ENCODE results near the gene TOMM7.
A peak's percentile ranks its signal among the peaks of the same experiment; 100 is the strongest.

The TOMM7 gene

DNA sequence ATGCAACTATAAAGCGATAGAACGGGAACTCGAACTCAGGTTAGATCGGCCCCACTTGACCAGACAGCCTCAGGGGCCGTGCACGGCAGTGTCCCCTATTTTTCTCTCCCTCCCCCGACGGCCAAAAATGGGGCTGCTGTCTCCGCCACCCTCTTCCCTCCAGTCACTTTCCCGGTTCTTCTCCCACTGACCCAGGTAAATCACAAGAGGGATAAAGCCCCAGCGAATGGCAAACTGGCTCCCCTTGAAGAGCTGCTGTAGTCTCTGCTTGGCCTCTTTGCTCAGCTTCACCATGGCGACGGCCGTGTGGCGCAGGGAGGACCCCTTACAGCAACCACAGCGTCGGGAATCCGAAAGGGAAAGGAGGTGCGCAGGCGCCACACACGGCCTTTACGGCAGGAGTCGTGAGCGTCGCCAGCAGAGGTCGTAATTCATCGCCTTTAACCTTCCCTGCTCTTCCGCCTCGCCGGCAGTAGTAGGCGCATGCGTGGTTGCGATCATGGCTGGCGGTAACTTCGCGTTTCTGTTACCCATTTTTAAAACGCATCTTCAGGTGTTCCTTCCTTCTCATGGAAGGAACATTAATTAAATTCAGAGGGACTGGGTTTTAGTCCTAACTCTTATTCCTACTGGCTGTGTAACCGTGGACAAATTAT is at the start of gene TOMM7:
TSS of gene TOMM7 (minus strand) at position 364 of the 656 bp plus-strand sequence. CDS start at position 294, 70 bp downstream.
- DNase-seq = peak; percentile 93

DNA sequence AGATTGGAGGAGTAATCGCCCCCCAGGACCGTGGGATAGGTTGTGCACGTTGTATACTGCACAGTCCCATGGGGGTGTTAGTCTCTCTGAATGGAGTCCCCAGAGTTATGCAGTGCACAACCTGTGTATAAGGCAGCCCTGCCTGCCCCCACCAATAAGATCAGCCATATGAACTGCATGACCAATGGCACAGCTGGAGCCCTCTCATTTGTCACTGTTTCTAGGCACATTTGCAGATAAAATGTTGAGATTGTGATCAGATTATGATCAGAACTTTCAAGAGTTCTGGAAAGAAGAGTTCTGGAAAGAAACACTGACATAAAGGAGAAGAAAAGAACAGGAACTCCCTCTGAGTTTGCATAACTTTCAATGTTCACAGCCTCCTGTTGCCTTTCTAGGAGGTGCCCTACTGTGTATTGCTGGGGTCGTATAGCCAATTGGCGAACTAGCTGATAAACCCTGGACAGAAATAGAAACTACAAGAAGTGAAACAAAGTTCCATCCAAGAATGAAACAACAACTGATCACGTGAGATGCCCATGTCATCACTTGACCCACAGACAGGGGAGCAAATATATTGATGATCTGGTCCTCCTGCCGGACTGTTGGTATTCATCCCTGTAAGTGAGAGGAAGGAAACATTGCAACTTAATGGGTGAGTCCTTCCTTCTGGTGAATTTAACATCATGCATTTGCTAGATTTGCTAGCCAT is 49.6 kb upstream of the TOMM7 start:
- no peak for DNase-seq

DNA sequence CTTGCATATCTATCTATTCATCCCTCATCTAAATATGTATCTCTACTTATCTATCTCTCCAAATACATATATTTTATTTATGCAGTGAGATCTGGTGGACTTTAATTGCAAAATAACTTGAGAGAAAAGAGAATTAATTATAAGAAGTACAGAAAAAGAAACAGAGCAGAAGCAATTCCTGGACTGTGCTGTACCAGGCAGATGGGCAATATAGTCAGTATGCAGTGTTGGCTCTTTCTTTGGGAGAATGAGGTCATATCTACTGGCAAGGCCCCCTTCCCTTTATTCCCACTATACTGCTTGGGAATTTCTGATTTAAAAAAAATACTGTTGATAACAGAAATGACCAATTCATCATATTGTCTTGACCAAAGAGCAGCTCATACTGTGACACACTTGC is 49.0 kb upstream of the TOMM7 start:
- no peak for DNase-seq

DNA sequence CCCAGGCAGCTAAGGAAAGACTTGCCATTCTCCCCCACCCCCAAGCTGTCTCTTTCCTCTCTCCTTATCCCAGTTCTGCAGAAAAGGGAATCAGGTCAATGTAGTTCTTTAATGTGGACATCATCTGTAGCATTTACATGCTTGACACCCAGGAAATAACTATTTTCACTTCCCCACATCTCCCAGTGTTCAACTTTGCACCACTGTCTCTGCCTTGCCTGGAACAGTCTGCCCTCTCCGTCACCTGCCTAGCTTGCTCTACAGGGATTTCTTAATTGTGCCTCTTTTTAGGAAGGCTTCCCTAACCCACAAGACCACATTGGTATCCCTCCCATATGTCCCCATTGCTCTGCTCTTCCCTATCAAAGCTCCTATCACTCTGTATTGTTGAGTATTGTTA is 45.9 kb upstream of the TOMM7 start:
- DNase-seq = no peak

DNA sequence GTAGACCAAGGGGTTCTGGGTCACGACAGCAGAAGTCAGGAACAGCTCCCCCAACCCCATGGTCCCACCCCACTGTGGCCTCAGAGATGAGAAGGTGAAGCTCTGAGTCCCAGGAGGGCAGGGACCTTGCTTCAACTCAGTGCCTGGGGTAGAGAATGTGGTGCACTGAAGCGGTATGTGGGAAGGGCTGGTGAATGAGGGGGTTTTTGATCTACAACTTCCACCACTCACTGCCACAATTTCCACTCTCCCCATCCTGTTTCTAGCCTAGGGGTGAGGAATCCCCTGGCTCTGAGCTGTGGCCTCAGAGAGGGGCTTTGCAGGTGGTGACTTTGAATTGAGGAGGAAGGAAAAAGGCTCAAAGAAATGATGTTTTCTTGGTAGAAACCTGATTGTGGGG is 44.9 kb upstream of the TOMM7 start:
- no peak for DNase-seq

DNA sequence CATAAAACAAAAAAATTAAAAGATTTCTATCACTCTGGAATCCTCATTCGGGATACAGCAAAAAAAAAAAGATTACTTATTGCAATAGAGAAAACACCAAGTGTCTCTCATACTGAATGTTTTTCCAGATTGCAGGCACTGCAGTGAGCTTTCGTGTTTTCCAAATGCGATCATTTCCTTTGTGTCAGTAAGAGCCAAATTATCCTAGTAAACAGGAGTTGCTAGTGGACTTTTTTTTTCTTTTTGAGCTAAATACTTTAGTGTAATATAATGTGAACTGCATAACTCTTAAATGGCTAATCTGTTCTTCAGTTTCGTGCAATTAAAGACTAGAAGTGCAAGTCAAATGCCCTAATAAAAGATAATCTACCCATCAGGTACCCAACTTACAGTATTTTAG is 44.4 kb upstream of the TOMM7 start:
- DNase-seq = no peak

DNA sequence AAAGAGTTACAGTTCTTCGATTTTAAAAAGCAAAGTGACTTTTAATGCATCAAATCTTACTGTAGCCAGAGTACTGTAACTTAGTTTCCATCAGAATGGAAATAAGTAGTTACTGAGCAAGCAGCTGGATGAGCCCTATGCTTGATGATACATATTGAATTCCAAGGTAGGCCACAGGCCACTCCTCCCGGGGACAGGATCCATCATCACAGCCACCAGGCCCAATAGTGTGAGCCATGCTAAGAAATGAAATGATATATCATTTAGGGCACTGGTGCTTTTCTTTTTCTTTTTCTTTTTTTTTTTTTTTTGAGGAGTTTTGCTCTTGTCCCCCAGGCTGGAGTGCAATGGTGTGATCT is 42.9 kb upstream of the TOMM7 start:
- DNase-seq = no peak

DNA sequence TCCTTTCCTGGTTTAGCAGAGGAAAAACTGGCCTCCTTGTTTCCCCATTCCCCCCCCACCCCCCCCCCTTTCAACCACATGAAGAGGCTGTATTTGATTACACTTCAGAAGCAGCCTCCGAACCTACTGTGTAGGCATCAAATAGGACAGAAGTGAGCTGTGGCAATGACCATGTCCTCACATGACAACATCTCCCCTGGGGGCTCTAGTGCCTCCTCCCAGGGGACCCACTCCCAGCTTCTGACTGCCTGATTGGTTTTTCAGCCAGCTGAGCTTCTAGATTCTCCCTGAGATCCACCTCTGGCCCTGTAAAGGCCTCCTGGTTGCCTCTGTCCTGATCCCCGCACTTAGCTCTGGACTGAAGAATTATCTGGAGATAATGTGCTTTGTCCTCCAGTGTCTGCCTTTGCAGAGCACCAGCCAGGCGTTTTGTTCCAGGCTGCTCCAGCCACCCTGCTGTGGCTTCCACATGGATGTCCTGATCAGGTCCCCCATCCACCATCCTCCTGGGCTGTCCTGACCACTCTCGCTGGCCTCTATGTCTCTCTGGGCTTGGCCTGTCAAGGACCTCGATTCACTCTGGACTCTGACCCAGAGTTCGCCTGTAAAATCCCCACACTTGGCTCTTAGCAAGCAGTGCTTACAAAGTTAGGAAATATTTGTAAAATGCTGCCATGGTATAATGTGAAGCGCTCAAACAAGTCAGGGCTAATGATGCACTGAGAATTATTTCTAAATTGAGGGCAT is 42.4 kb upstream of the TOMM7 start:
- DNase-seq = no peak

DNA sequence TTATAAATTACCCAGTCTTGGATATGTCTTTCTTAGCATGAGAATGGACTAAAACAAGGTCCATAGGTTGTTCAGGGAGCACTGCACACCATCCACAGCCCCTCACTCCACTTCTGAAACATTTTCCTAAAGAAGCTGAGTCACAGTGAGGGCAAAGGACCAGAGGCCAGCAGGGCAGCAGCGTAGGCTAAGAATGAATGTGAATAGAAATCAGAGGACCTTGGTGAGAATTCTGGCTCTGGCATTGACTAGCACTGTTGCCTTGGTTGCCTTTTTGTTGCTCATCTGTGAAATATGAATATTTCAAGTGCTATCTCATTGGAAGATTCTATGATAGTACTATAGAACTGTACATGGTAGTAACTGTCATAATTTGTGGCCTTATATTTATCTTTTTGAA is 41.7 kb upstream of the TOMM7 start:
- no peak for DNase-seq

DNA sequence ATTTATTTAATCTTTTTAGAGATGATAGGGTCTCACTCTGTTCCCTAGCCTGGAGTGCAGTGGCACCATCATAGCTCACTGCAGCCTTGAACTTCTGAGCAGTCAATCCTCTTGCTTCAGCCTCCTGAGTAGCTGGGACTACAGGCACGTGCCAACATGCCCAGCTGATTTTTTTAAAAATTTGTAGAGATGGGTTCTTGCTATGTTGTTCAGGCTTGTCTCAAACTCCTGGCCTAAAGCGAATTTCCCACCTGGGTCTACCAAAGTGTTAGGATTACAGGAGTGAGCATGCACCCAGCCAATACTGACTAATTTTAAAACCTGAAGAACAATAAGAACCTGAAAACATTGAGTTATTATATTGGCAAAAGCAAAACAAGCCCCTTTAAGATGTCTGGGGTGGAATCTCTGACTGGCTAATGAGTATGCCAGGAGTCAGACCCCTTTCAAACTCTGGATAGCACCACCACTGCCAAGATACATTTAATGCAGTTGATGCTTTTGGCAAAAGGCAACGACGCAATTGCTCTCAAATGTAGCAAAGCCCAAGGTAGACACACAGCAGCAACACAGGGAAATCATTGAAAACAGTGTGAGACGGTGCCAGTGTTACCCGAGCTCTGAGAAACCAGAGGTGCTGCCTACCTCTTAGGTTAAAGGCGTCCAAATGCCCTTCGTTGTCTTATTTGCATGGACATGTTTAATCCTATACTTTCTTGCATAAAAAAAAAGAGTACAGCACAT is 40.7 kb upstream of the TOMM7 start:
- DNase-seq = no peak

DNA sequence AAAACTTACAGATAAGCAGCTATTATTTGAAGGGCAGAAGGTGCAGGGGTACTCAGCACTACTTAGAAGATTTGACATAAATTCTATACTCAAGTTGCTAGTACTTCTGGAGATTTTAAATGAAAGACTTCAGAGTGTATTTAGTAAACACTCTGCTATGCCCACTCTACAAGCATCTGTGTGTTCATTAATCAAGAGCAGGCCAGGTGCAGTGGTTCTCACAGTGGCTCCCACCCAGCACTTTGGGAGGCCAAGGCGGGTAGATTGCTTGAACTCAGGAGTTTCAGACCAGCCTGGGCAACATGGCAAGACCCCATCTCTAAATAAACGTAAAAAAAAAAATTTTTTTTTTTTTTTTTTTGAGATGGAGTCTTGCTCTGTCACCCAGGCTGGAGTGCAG is 38.9 kb upstream of the TOMM7 start:
- no peak for DNase-seq

DNA sequence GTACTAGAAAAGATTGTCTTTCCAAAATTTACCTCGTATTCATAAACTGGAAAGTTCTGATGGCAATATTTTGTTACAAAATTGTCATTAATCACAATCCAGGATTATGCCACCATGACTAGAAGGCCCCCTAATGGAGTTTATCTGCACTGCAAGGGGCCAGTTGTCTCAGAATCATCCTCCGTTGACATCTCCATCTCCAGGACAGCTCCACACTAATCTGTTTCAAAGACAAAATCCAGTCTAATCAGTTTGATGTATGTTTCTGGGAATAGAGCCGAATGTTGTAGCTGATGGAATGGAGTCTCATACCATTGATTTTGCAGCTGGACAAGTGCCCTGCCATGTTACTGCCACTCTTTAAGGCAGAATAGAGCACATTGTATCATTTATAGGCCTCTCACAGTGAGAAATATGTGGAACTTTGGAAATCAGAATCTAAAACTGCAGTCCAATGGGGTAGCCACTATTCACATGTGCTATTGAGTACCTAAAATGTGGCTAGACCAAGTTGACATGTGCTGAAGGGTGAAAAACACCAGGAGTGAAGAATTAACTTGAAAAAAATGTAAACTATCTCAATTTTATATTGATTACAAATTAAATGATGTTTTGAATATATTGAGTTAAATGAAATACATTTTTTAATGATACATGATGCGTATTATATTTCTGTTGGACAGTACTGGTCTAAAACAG is 38.3 kb upstream of the TOMM7 start:
- peak; percentile 50 for DNase-seq

DNA sequence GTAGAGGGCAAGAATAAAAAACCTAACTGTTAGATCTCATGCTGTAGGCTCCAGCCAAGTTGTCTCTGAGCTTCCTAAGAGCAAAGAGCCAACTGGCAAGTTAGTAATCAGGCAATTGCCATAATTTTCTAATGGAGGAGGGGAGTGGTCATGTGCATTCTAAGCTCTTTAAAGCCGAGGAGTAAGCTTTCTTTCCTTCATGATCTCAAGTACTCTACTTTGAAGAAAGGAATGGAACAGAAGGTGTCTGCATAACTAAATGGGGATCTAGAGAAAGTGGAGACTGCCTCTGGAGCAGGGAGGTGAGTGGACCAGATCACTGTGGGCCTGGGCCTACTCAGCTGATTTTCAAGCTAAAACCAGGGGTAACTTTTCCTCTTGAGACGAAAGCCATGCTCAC is 37.7 kb upstream of the TOMM7 start:
- no peak for DNase-seq

DNA sequence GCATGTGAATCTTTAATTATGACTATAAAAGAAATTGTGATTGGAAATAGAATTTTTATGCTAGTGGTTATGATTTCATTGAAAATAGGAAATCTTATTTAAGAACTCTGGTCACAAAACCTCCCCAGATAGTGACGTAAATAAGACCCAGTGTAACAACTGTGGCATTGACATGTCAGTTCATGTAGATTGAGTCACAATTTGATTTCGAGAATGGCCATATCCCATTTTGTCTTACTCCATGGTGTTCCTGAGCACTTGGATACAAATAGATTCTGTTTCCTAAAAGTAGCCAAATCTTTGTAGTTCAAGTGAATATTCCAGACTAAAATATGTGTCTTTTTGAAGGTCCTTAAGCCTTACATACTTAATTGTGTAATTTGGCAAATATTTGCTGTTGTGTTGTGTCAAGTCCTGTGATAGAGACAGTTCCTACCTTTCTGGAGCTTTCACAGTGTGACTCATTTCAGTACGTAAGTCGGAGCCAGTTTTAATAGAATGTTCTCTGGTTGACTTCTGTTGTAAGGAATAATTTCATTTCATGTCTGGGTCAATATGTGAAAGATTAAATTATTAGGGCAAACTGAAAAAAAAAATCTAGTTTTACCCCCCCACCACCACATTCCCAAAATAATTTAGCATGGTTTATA is 37.1 kb upstream of the TOMM7 start:
- peak; percentile 41 for DNase-seq

DNA sequence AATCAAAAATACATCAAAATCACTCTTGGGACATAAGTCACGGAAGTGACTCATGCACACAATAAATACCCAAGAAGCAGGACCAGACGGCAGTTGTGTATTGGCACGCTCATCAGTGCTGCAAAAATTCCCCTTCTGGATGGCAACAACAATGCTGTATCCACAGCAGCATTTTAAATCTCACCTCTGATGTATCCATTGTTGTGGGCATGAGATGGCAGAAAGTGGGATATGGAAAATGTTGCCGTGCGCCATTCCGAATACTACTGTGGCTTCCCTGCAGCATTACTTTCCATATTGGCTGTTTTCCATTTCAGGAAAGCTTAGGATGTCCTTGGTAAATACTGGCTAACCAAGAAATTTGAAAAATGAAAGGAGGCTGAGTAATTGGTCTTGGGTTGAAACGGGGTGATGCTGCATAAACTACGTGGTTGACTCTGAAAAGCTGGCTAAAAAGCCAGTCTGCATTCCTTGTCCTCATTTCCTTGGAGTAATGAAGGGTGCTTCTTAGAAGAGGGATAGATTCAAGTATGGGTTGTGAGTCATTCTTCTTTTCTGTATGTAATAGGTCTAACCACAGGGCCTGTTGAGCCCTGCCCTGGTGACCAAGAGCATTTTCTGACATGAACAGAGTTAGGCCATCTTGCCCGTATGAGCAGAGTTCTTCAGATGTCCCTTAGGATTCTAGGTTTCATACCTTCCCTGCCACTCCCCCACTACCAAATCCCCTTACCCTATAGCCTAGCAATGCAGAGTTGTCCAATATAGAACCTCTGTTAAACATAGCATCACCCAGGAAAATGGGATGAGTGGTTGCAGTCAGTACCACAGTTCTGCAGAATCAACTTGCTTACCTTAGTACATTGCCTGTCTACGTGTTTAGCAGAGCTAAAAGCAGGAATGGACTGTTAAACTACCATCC is 36.3 kb upstream of the TOMM7 start:
- DNase-seq = peak; percentile 59

DNA sequence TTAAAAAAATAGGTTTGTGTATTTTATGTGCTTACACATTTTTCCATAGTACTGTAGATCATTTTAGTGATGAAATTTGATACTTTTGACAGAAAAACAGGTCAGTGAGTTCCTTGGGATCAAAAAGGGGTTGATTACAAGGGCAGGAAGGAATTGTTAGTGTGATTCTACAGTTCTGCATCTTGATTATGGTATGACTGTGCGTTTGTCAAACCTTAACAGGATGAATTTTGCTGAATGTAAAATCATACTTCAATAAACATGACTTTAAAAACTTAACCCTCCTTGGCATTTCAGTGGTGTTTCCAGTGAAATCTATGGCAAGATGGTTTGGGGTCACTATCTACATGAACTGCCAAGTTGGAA is 35.6 kb upstream of the TOMM7 start:
- DNase-seq = no peak

DNA sequence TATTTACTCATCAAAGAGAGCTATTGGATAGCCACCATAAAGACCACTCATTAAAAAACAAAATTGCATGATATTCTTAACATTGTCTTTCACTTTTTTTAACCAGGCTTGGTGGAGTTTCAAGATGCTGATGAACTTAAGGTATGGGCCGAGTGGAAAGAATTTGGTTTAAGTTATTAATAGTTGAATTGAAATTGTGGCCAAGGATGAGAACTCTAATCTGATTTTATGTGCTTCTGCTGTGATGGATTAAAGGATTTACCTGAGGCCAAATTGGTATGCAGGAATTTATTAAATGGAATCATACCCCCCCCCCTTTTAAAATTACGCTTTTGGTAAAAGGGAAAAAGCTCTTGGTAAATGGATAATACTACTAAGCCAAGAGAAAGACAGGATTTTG is 33.8 kb upstream of the TOMM7 start:
- no peak for DNase-seq

DNA sequence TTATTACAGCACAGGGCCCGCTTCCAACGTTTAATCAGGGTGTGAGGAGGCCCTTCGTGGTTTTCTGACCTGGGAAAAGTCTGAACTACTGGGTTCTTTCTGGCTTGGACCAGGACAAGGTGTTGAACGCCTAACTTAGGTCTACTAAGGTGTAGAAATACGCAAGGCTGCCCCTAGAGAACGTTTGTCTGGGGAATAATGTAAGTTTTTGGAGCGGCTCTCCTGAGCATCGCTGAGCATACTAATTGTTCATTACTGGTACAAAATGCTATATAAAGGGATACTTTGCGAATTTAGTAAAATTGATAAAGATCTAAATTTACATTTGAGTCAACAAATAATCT is 32.4 kb upstream of the TOMM7 start:
- DNase-seq = no peak

DNA sequence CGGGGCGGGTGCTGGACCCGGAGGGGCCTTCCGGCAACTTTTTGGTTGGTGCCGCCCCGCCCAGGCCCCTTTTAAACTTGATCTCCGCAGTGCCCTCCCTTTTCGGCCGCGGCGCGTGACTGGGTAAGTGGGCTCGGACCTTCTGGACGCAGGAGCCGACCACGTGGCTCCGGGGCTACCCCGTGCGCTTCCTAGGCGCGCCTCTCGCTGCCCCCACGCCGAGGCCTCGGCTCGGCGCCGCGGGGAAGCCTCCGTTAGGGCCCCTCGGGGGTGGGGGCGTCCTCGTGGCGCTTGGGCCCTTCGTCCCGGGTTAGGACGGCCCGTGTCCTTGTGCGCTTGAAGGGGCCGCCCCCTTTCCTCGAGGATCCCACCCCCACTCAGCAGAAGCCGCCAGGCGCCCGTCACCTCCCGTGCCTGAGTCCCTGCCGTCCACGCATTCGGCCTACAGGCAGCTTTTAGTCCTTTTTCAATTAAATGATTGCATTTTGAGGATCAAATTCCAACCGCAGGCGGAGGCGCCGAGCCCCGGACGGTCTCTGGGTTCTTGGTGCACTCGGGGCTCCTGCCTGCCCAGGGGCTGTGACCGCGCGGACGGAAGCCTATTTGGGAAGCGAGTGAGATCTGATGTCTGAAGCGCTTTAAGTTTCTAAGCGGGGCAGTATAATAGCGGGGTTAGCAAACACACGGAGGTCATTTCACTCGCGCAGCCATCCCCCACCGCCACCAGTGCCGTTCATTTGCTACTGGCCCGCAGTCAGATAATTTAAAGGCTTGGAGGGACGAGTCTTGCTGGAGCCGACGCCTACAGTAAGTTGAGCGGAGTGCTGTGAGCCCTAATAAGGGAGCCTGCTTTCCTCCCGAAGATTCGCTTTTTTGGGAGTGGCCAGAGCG is 31.8 kb upstream of the TOMM7 start:
- peak; percentile 91 for DNase-seq

DNA sequence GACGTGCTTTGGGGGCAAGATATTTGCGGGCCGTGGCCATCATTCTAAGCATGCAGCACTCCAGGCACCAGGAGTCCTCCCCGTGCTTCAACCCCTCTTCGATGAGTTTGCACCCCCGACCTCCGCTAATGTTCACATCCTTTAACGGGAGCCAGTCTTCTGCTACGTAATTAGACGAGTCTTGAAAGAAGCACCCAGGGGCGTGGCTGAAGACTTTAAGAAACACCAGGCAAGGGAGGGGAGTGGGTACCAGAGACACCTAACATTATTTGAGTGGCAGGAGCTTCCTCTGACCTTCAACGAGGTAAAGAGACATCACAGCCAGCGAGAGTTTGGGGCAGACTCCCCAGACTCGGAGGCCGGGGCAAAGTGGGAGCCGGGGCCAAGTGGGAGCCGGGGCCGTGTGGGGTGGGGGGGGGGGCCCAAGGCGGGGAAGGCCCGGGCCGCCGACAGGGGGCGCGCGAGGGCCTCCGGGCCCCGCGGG is 31.1 kb upstream of the TOMM7 start:
- DNase-seq = peak; percentile 74

Data from activated CD4-positive, alpha-beta T cell treated with anti-CD3 and anti-CD28 coated beads, Interleukin-2, Interleukin-6, amounts not matched to agents 100 ng/mL and 50 ng/mL, durations not matched to agents 16 hours and 8 hours (primary cell).